OCI-LY3 (cell line): Measurements from ENCODE around the gene KLHL29.

ENCODE experiments used
- H2AFZ ChIP-seq: fragments of 200-600, 300-600 bp; shearing (Covaris generic); 2 replicates; pipeline ENCODE4 v1.6.0; 2014; ENCODE audit warnings: antibody characterized with exemption, low read depth, low read length
- H3K27ac ChIP-seq: fragments of 200-600, 300-600 bp; sonication (generic); 2 replicates; pipeline ENCODE4 v1.5.1; 2014; ENCODE audit warnings: mild to moderate bottlenecking, low read length, moderate library complexity, mixed read lengths
- H3K27me3 ChIP-seq: fragments of 200-600, 300-600 bp; sonication (generic); 2 replicates; pipeline ENCODE4 v1.6.1; 2014; ENCODE audit warnings: low read depth, low read length, mixed read lengths
- H3K36me3 ChIP-seq: fragments of 200-600, 300-600 bp; sonication (generic); replicated peaks from 2 replicates; pipeline ENCODE3; 2014; ENCODE audit warnings: low read depth, low read length, mixed read lengths
- H3K4me1 ChIP-seq: fragments of 300-600, 200-600 bp; sonication (generic); 2 replicates; pipeline ENCODE4 v1.6.1; 2014; ENCODE audit warnings: low read length, mixed read lengths
- H3K4me2 ChIP-seq: fragments of 200-600, 300-600 bp; sonication (generic); 2 replicates; pipeline ENCODE4 v1.6.1; 2014; ENCODE audit warnings: low read length, mixed read lengths
- H3K4me3 ChIP-seq: fragments of 300-600, 200-600 bp; sonication (generic); 2 replicates; pipeline ENCODE4 v1.5.1; 2014; ENCODE audit warnings: antibody characterized with exemption, mild to moderate bottlenecking, low read length, moderate library complexity
- H3K79me2 ChIP-seq: fragments of 300-600, 200-600 bp; shearing (Covaris generic); 2 replicates; pipeline ENCODE4 v1.6.1; 2014; ENCODE audit warnings: mild to moderate bottlenecking, low read length, mixed read lengths
- H3K9ac ChIP-seq: fragments of 300-600, 200-600 bp; shearing (Covaris generic); 2 replicates; pipeline ENCODE4 v1.6.0; 2014; ENCODE audit warnings: mild to moderate bottlenecking, low read length, moderate library complexity
- H3K9me3 ChIP-seq: fragments of 200-600, 300-600 bp; shearing (Covaris generic); 2 replicates; pipeline ENCODE4 v1.6.1; 2014; ENCODE audit warnings: low read length, mixed read lengths; ENCODE audit not compliant: insufficient read depth
- H4K20me1 ChIP-seq: fragments of 200-600, 300-600 bp; sonication (generic); 2 replicates; pipeline ENCODE4 v1.6.1; 2016; ENCODE audit warnings: low read length, mixed read lengths; ENCODE audit not compliant: insufficient read depth
- CTCF ChIP-seq: fragments of 200-600, 300-600 bp; sonication (generic); IDR thresholded peaks from 2 replicates; pipeline ENCODE4 v1.5.1; 2014; ENCODE audit warnings: antibody characterized with exemption, low read length, low read depth
- EZH2phosphoT487 ChIP-seq: fragments of 200-600 bp; shearing (Covaris generic); IDR thresholded peaks from 2 replicates; pipeline ENCODE4 v1.6.1; 2018; ENCODE audit warnings: antibody characterized with exemption, mixed run types, low read depth

The KLHL29 gene

GRCh38 chr2:23456396-23456795, 71.4 kb downstream of the KLHL29 start:
- Histone ChIP-seq H4K20me1 (no peaks in the 10 kb centered on the region), H3K79me2 (no peaks in the 10 kb centered on the region), H3K9me3 (no peaks in the 10 kb centered on the region), H3K4me3 (no peak overlapping the region), H3K4me2 (no peak overlapping the region), H3K27ac (no peak overlapping the region), H3K4me1 (peaks cover 8% of the 10 kb centered on the region), H2AFZ (no peak overlapping the region), H3K27me3 (no peaks in the 10 kb centered on the region; the same call in 1 of the 2 replicates), H3K36me3 (no peaks in the 10 kb centered on the region), H3K9ac (no peak overlapping the region)
- no peak for TF ChIP-seq CTCF

GRCh38 chr2:23456881-23457760, 72.1 kb downstream of the KLHL29 start:
- no peak overlapping the region for H3K27ac ChIP-seq
- no peaks in the 10 kb centered on the region for H3K79me2 ChIP-seq
- H3K27me3 ChIP-seq, result peaks cover 3% of the 10 kb centered on the region
- no peak for TF ChIP-seq EZH2phosphoT487
- no peak for TF ChIP-seq CTCF
- H4K20me1 ChIP-seq, result no peaks in the 10 kb centered on the region
- no peaks in the 10 kb centered on the region for H3K36me3 ChIP-seq
- H3K9ac ChIP-seq, result no peak overlapping the region
- no peak overlapping the region for H3K4me3 ChIP-seq
- peaks cover 8% of the 10 kb centered on the region for H3K4me1 ChIP-seq
- no peak overlapping the region for H3K4me2 ChIP-seq
- H3K9me3 ChIP-seq, result no peaks in the 10 kb centered on the region
- no peak overlapping the region for H2AFZ ChIP-seq

- no peaks in the 10 kb centered on the region for H3K79me2 ChIP-seq
- H2AFZ ChIP-seq, result no peak overlapping the region
- no peak overlapping the region for H3K9ac ChIP-seq
- peaks cover under 1% of the 10 kb centered on the region for H3K4me1 ChIP-seq
- no peak overlapping the region for H3K4me2 ChIP-seq
- H3K9me3 ChIP-seq, result no peaks in the 10 kb centered on the region
- no peaks in the 10 kb centered on the region for H3K36me3 ChIP-seq
- H4K20me1 ChIP-seq, result no peaks in the 10 kb centered on the region
- H3K27ac ChIP-seq, result no peak overlapping the region
- no peak overlapping the region for H3K4me3 ChIP-seq
- peaks cover 6% of the 10 kb centered on the region for H3K27me3 ChIP-seq
- TF ChIP-seq CTCF (no peak), EZH2phosphoT487 (no peak)
These were observed 73.2 kb downstream of the KLHL29 start for GRCh38 chr2:23457990-23458682.

- Histone ChIP-seq H3K4me1 (no peaks in the 10 kb centered on the region), H4K20me1 (no peaks in the 10 kb centered on the region), H3K4me3 (no peak overlapping the region), H3K36me3 (no peaks in the 10 kb centered on the region), H3K9ac (no peak overlapping the region), H2AFZ (no peak overlapping the region), H3K27ac (no peak overlapping the region), H3K4me2 (no peak overlapping the region), H3K27me3 (peaks cover 12% of the 10 kb centered on the region), H3K9me3 (no peaks in the 10 kb centered on the region), H3K79me2 (no peaks in the 10 kb centered on the region)
- TF ChIP-seq CTCF, result no peak
- no peak for TF ChIP-seq EZH2phosphoT487
These were observed 74.1 kb downstream of the KLHL29 start for GRCh38 chr2:23459032-23459431.
